ENCODE measurements around the gene PTOV1. TPM values are rescaled to one million over a fixed set of nuclear protein-coding genes. Genes with fewer than 3 reads are reported as not detected.

Gene PTOV1
- total RNA-seq, 2 donors from 2014 or later = 63.8 to 73.3 TPM

DNA sequence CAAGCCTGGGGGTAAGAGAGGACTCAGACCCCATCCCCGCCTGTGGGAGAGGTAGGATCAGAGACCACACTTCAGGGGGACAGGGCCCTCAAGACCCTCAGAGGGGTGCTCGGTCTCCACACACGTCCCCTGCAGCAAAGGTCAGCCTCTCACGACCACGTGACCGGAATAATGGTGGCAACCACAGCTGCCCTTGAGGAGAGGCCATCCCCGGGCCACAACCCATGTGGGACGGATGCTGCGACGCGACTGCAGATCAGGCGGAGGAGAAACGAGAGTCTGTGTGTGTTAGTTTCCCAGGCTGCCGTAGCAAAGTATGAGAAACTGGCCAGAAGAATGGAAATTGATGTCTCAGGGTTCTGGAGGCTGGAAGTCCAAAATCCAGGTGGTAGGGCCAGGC, 23.9 kb upstream of the PTOV1 start:
- Mint-ChIP-seq H3K36me3 (ENCODE audit: insufficient read depth in 2 of 2) (peaks cover 0 to 2% of the 10 kb centered on the region in 2 donors), H3K4me1 (ENCODE audit: low read depth) (no peaks in the 10 kb centered on the region), H3K9me3 (no peaks in the 10 kb centered on the region), H3K27me3 (ENCODE audit: low read depth) (no peaks in the 10 kb centered on the region), H3K27ac (no peak overlapping the region), H3K4me3 (no peak overlapping the region)
- ATAC-seq (replicated peaks in 1 of 2) (no peak), DNase-seq (no peak)

DNA sequence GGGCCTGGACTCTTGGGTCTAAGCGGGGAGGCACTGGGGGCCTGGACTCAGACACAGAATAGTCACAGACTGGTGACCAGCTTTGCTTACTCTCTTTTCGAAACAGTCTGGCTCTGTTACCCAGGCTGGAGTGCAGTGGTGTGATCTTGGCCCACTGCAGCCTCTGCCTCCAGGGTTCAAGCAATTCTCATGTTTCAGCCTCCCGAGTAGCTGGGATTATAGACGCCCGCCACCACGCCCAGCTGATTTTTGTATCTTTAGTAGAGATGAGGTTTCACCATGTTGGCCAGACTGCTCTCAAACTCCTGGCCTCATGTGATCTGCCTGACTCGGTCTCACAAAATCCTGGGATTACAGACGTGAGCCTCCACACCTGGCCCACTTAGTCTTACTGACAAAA, 21.8 kb upstream of the PTOV1 start:
- Mint-ChIP-seq H3K27me3 (ENCODE audit: low read depth) (no peaks in the 10 kb centered on the region), H3K9me3 (no peaks in the 10 kb centered on the region), H3K4me3 (no peak overlapping the region), H3K36me3 (ENCODE audit: insufficient read depth in 2 of 2) (peaks cover 0 to 3% of the 10 kb centered on the region in 2 donors), H3K27ac (no peak overlapping the region), H3K4me1 (ENCODE audit: low read depth) (no peaks in the 10 kb centered on the region)
- no peak for DNase-seq
- ATAC-seq (replicated peaks in 1 of 2) = no peak

DNA sequence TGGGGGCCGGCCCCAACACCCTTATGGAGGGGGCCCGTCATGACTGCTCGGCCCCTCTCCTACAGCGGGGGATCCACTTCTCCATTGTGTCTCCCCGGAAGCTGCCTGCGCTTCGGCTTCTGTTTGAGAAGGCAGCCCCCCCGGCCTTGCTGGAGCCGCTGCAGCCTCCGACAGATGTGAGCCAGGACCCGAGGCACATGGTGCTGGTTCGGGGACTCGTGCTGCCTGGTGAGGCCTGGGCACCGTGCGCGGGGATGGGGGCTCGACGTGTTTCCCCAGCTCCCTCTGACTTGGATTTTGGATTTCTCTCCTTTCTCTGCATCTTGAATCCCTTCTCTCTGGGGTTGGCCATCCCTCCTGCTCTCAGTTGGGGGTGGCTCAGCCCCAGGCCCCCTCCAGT, 21.2 kb upstream of the PTOV1 start:
- H3K27ac Mint-ChIP-seq = no peak overlapping the region
- DNase-seq = no peak
- H3K4me3 Mint-ChIP-seq = no peak overlapping the region
- H3K36me3 Mint-ChIP-seq (ENCODE audit: insufficient read depth in 2 of 2) = peaks cover 0 to 2% of the 10 kb centered on the region in 2 donors
- H3K4me1 Mint-ChIP-seq (ENCODE audit: low read depth) = no peaks in the 10 kb centered on the region
- ATAC-seq (replicated peaks in 1 of 2) = no peak
- H3K9me3 Mint-ChIP-seq = no peaks in the 10 kb centered on the region
- H3K27me3 Mint-ChIP-seq (ENCODE audit: low read depth) = no peaks in the 10 kb centered on the region

DNA sequence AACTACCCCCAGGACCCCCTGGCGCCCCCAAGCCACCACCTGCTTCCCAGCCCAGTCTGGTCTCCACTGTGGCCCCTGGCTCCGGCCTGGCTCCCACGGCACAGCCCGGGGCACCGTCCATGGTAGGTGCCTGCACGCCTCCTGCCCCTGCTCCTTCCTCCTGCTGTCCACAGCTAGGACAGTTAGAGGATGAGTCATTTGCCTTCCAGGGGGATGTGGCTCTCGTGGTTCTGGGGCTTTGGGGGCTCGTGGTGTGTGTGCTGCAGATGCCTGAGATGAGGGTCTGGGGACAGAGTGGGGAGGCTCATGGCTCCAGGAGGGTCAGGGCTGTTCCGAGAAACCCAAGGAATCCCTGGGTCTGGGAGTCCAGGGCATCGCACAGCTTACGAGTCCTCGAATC, 20.2 kb upstream of the PTOV1 start:
- Mint-ChIP-seq H3K4me3 (no peak overlapping the region), H3K4me1 (ENCODE audit: low read depth) (no peaks in the 10 kb centered on the region), H3K27me3 (ENCODE audit: low read depth) (no peaks in the 10 kb centered on the region), H3K36me3 (ENCODE audit: insufficient read depth in 2 of 2) (peaks cover 0 to 2% of the 10 kb centered on the region in 2 donors), H3K9me3 (no peaks in the 10 kb centered on the region), H3K27ac (no peak overlapping the region)
- DNase-seq (no peak), ATAC-seq (replicated peaks in 1 of 2) (no peak)

DNA sequence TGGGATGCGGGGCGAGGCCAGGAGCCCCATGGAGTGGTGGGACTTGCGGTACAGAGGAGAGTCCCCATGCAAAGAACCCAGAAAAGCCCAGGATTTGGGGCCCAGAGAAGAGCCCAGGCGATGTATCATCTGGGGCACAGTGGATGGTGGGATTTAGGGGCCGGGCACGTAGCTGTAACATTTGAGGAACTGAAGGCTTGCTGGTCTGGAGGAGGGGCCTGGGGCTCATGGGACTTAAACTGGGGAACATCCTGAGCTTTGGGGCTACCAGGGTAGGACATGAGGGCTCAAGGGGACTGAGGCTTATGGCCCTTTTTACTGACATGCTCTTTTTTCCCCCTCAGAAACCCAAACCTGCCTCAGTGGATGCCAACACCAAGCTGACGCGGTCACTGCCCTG, 19.4 kb upstream of the PTOV1 start:
- no peaks in the 10 kb centered on the region for H3K4me1 Mint-ChIP-seq (ENCODE audit: low read depth)
- H3K4me3 Mint-ChIP-seq = no peak overlapping the region
- peaks cover 0 to 2% of the 10 kb centered on the region in 2 donors for H3K36me3 Mint-ChIP-seq (ENCODE audit: insufficient read depth in 2 of 2)

DNA sequence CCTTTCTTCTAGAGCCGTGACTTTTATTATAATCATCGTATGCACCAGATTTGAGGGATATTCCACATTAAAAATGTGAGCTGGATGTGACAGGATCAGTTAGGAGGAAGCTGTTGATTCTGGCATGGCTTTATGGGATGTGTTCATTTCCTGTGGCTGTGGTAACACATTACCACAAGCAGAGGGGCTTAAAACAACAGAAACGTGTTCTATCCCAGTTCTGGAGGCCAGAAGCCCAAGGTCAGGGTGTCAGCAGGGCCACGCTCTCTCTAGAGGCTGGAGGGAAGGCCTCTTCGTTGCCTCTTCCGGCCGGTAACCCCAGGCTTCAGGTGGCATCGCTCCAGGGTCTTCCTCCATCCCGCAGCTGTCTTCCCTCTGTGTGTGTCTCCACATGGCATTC, 18.4 kb upstream of the PTOV1 start:
- DNase-seq (no peak), ATAC-seq (replicated peaks in 1 of 2) (no peak)
- Mint-ChIP-seq H3K4me3 (no peak overlapping the region), H3K4me1 (ENCODE audit: low read depth) (no peaks in the 10 kb centered on the region), H3K9me3 (no peaks in the 10 kb centered on the region), H3K27ac (no peak overlapping the region), H3K27me3 (ENCODE audit: low read depth) (no peaks in the 10 kb centered on the region), H3K36me3 (ENCODE audit: insufficient read depth in 2 of 2) (peaks cover 0 to 2% of the 10 kb centered on the region in 2 donors)

More for the DNA sequence above, 19.4 kb upstream of the PTOV1 start:
- H3K9me3 Mint-ChIP-seq = no peaks in the 10 kb centered on the region
- ATAC-seq (replicated peaks in 1 of 2) = no peak
- H3K27ac Mint-ChIP-seq = no peak overlapping the region
- no peaks in the 10 kb centered on the region for H3K27me3 Mint-ChIP-seq (ENCODE audit: low read depth)
- no peak for DNase-seq

DNA sequence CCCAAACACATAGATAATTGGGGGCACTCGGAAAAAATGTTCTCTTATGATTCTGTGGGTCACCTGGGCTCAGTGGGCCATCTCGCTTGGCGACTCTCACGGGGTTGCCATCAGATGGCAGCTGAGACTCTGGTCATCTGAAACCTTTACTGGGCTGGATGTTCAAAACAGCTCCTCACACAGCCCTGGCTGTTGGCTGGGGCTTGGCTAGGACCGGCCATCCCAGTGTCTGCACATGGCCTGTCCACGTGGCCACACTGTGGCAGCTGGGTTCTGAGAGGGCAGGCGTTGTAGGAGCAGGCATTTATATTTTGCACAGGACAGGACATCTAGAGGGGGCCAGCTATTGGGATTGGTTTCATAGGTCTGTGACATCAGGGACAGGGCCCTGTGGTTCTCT, 17.4 kb upstream of the PTOV1 start:
- no peak overlapping the region for H3K4me3 Mint-ChIP-seq
- no peaks in the 10 kb centered on the region for H3K9me3 Mint-ChIP-seq
- no peaks in the 10 kb centered on the region for H3K4me1 Mint-ChIP-seq (ENCODE audit: low read depth)
- peaks cover 0 to 2% of the 10 kb centered on the region in 2 donors for H3K36me3 Mint-ChIP-seq (ENCODE audit: insufficient read depth in 2 of 2)
- H3K27ac Mint-ChIP-seq = no peak overlapping the region
- no peak for ATAC-seq (replicated peaks in 1 of 2)
- no peaks in the 10 kb centered on the region for H3K27me3 Mint-ChIP-seq (ENCODE audit: low read depth)
- no peak for DNase-seq

DNA sequence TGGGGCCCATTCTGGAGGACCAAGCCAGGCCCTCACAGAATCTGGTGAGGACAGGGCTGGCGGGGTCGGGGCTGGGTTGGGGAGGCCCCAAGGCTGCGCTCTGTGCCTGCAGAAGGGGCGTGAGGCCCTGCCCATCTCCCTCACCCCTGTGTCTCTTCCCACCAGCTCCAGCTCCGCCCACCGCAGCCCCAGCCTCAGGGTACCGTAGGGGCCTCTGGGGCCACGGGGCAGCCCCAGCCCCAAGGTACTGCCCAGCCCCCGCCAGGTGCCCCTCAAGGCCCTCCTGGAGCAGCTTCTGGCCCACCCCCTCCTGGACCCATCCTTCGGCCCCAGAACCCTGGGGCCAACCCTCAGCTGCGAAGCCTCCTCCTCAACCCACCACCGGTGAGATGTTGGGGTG, 15.4 kb upstream of the PTOV1 start:
- no peak for DNase-seq
- Mint-ChIP-seq H3K27ac (no peak overlapping the region), H3K27me3 (ENCODE audit: low read depth) (no peaks in the 10 kb centered on the region), H3K9me3 (no peaks in the 10 kb centered on the region), H3K36me3 (ENCODE audit: insufficient read depth in 2 of 2) (peaks cover 0 to 7% of the 10 kb centered on the region in 2 donors), H3K4me3 (no peak overlapping the region), H3K4me1 (ENCODE audit: low read depth) (no peaks in the 10 kb centered on the region)
- no peak for ATAC-seq (replicated peaks in 1 of 2)

DNA sequence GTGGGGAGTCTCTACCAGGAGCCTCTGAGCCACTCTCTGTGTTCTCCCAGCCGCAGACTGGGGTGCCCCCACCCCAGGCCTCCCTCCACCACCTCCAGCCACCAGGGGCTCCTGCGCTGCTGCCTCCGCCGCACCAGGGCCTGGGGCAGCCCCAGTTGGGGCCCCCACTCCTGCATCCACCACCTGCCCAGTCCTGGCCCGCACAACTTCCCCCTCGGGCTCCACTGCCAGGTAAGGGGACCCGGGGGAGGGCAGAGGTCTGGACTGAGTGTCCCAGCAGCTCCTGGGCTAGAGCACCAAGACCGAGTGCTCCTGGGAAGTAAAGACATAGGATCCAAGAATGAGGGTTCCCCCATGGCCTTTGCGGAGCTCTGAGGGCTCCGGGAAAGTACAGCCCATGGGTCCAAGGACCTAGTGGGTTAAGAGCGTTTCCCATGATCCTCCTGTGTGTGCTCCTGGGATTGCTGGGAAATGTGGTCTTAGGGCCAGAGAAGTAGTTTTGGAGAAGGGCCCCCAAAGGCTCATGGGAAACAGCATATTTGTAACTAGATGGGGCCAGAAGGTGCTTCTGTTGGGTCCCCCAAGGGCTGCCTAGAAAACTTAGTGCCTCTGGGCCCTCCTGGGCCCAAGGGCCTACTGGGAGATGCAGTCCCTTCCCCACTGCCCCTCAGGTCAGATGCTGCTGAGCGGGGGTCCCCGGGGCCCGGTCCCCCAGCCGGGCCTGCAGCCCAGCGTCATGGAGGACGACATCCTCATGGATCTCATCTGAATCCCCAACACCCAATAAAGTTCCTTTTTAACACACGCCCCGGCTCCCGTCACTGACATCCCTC, 14.6 kb upstream of the PTOV1 start:
- H3K27ac Mint-ChIP-seq = no peak overlapping the region
- no peak for ATAC-seq (replicated peaks in 1 of 2)
- peaks cover 0 to 7% of the 10 kb centered on the region in 2 donors for H3K36me3 Mint-ChIP-seq (ENCODE audit: insufficient read depth in 2 of 2)
- H3K9me3 Mint-ChIP-seq = no peaks in the 10 kb centered on the region
- H3K4me3 Mint-ChIP-seq = no peak overlapping the region
- no peak for DNase-seq
- no peaks in the 10 kb centered on the region for H3K27me3 Mint-ChIP-seq (ENCODE audit: low read depth)
- no peaks in the 10 kb centered on the region for H3K4me1 Mint-ChIP-seq (ENCODE audit: low read depth)

DNA sequence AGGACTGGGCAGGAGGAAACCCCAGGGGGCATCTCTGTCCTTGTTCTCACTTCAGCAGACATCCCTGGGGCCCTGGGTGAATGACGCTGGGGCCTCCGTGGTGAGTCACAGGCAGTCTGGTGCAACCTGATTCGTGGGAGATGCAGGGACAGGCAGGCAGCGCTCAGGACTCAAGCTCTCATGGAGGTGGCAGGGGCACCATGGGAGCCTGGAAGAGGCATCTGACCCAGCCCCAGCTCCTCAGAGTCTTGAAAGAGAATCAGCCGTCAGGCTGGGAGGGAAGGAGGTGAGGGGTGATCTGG, 14.0 kb upstream of the PTOV1 start:
- Mint-ChIP-seq H3K4me1 (ENCODE audit: low read depth) (no peaks in the 10 kb centered on the region), H3K27ac (no peak overlapping the region), H3K9me3 (no peaks in the 10 kb centered on the region), H3K27me3 (ENCODE audit: low read depth) (no peaks in the 10 kb centered on the region), H3K36me3 (ENCODE audit: insufficient read depth in 2 of 2) (peaks cover 0 to 7% of the 10 kb centered on the region in 2 donors), H3K4me3 (no peak overlapping the region)
- DNase-seq (no peak), ATAC-seq (replicated peaks in 1 of 2) (no peak)

DNA sequence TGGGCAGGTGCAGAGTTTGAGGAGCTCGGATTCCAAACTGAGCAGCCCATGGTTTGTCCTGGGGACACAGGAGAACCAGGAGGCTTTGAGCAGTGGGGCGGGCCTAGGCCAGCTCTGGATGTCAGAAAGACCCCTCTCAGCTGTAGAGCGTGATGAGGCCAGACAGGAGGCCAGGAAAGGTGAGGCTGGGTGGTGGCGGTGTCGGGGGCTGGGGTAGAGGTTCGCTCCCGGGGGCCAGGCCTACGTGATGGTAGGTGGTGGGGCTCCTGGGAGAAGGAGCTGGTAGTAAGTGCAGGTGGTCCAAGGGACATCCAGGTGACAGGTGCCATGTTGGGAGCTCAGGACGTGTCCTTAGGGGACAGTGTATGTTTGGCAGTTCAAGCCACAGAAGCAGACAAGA, 13.5 kb upstream of the PTOV1 start:
- DNase-seq (no peak), ATAC-seq (replicated peaks in 1 of 2) (no peak)
- H3K4me1 Mint-ChIP-seq (ENCODE audit: low read depth) = no peaks in the 10 kb centered on the region
- H3K9me3 Mint-ChIP-seq = no peaks in the 10 kb centered on the region
- no peaks in the 10 kb centered on the region for H3K27me3 Mint-ChIP-seq (ENCODE audit: low read depth)
- H3K27ac Mint-ChIP-seq = no peak overlapping the region
- H3K36me3 Mint-ChIP-seq (ENCODE audit: insufficient read depth in 2 of 2) = peaks cover 0 to 7% of the 10 kb centered on the region in 2 donors
- H3K4me3 Mint-ChIP-seq = no peak overlapping the region

DNA sequence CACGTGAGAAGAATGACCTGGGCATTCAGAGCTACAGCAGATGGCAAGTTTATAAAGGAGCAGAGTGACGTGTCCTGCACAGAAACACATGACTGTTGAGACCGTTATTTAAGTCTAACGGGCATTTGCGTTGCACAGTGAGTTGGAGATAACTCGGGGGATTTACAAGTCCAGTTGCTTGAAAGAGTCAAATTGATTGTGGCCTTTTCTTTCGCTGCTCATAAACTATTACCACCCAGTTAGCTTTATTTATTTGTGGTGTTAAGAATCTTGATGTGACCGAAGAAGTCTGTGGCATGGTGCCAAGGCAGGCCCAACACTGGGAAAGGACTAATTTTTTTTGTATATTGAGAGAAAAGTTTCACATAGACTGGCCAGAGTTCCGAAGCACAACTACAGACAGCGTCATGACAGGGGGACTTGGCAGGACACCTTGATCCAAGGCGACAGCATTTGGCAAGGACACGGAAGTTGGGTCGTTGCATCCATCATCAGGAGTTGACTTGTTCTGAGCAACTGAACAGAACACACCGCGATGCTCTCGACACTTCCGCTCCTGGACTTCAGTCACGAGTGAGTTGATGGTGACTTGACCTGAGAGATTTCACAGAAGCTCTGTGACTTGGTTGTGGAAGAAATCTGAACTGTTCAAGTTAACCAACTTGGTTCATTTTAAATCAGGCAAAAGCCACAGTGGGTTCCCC, 11.9 kb upstream of the PTOV1 start:
- DNase-seq (no peak), ATAC-seq (replicated peaks in 1 of 2) (no peak)
- Mint-ChIP-seq H3K9me3 (no peaks in the 10 kb centered on the region), H3K4me3 (no peak overlapping the region), H3K4me1 (ENCODE audit: low read depth) (no peaks in the 10 kb centered on the region), H3K36me3 (ENCODE audit: insufficient read depth in 2 of 2) (peaks cover 0 to 5% of the 10 kb centered on the region in 2 donors), H3K27me3 (ENCODE audit: low read depth) (no peaks in the 10 kb centered on the region), H3K27ac (no peak overlapping the region)

DNA sequence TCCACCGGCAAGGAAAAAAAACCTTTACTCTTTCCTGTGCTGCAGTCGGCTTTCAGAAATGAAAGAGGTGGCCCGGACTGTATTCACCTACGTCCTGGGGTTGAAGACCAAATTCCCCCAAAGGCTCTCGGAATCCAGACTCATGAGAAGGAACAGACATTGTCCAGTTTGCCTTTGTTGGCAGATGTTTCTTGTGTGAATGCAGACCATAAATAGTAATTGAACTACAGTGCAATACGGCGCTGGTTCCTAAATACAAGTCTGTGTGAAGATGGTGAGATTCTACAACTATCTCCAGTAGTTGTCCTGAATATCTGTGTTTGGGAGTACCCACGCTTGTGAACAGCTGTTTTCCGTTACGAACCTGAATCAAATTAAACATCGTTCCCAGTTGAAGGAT, 11.2 kb upstream of the PTOV1 start:
- no peak for ATAC-seq (replicated peaks in 1 of 2)
- H3K36me3 Mint-ChIP-seq (ENCODE audit: insufficient read depth in 2 of 2) = peaks cover 0 to 5% of the 10 kb centered on the region in 2 donors
- no peaks in the 10 kb centered on the region for H3K4me1 Mint-ChIP-seq (ENCODE audit: low read depth)
- H3K27ac Mint-ChIP-seq = no peak overlapping the region
- DNase-seq = no peak
- H3K9me3 Mint-ChIP-seq = no peaks in the 10 kb centered on the region
- H3K27me3 Mint-ChIP-seq (ENCODE audit: low read depth) = no peaks in the 10 kb centered on the region
- no peak overlapping the region for H3K4me3 Mint-ChIP-seq

DNA sequence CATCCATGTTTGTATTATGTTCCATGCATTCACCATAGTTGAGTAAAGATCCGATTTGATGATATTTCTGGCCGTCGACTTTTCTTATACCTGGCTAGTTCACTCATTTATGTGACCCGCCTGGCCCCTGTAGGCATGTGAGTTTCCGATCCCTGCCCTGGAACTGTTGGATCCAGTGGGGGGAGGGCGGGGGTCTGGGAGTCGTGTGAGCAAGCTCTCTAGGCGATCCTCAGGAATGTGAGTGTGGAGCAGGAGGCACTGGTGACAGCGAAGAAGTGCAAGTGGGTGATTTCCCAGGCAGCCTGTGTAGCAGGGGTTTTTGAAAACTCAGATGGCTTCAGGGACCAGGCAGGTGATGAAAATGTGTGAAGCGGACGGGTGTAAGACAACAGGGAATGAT, 10.6 kb upstream of the PTOV1 start:
- H3K9me3 Mint-ChIP-seq = no peaks in the 10 kb centered on the region
- DNase-seq (no peak), ATAC-seq (replicated peaks in 1 of 2) (no peak)
- H3K4me1 Mint-ChIP-seq (ENCODE audit: low read depth) = no peaks in the 10 kb centered on the region
- H3K4me3 Mint-ChIP-seq = no peak overlapping the region
- H3K27ac Mint-ChIP-seq = no peak overlapping the region
- no peaks in the 10 kb centered on the region for H3K27me3 Mint-ChIP-seq (ENCODE audit: low read depth)
- peaks cover 0 to 5% of the 10 kb centered on the region in 2 donors for H3K36me3 Mint-ChIP-seq (ENCODE audit: insufficient read depth in 2 of 2)
